ENCODE measurements around the gene PALS2.

The PALS2 gene, protein sequence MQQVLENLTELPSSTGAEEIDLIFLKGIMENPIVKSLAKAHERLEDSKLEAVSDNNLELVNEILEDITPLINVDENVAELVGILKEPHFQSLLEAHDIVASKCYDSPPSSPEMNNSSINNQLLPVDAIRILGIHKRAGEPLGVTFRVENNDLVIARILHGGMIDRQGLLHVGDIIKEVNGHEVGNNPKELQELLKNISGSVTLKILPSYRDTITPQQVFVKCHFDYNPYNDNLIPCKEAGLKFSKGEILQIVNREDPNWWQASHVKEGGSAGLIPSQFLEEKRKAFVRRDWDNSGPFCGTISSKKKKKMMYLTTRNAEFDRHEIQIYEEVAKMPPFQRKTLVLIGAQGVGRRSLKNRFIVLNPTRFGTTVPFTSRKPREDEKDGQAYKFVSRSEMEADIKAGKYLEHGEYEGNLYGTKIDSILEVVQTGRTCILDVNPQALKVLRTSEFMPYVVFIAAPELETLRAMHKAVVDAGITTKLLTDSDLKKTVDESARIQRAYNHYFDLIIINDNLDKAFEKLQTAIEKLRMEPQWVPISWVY

DNA sequence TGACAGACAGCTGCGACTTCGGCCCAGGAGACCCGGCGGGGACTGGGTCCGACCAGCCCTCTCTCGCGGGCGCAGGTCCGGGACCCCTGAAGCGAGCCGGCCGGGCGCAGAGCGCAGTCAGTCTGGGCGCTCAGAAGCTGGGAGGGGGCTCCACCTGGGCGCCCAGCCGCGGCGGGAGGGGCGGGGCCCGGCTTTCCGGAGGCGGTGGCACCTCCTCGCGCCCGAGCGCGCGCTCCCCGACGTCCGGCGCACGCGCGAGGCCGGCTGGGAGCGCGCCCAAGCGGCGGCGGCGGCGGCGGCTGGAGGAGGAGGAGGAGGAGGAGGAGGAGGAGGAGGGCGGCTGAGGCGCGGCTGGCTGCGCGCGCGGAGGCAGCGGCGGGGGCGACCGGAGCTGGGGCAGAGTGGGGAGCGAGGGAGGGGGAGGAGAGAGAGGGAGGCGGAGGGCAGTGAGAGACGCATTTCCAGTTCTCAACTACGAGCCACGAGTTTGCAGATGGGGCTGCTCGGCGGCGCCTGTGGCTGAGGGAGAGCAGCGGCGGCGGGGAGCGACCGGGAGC lies at the start of gene PALS2:
Gene PALS2 (plus strand): TSS at position 456 of the 557 bp plus-strand sequence. CDS start 50,216 bp downstream, outside the sequence.
- peak; percentile 71 to 73 for DNase-seq

DNA sequence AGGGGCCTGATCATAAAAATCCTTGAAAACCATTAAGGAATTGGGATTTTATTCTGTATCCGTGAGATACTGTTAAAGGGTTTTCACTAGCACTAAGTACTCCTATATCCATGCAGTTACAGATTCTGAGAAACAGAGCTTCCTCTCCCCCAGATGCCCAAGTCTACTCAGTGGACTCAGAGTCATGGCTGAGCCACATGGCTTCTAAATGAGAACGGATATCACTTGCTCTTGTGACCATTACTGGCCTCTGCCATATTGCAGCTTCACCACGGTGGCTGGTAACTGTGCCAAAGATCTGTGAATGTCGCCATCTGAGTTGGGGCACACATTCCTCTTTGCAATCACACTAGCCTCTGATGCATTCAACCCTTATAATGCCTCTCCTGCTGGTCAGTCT lies 42.0 kb upstream of the PALS2 start:
- DNase-seq: no peak

DNA sequence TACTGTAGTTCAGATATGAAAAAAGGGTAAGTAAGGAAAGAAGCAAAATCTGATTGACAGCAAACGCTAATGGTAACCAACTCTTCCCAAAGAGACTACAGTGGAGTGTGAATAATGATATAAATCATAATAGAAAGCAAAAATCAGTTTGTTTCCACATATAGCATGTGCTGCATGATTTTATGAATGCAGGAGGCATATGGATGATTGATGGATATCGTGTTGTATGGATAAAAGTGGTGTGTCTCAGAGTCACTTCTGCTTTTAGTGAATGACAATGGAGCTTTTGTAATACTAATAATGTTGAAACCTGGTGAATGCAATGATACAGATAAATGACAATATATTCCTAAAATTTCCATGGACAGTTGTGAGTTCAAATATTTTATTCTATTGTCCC lies 36.6 kb upstream of the PALS2 start:
- DNase-seq: no peak

DNA sequence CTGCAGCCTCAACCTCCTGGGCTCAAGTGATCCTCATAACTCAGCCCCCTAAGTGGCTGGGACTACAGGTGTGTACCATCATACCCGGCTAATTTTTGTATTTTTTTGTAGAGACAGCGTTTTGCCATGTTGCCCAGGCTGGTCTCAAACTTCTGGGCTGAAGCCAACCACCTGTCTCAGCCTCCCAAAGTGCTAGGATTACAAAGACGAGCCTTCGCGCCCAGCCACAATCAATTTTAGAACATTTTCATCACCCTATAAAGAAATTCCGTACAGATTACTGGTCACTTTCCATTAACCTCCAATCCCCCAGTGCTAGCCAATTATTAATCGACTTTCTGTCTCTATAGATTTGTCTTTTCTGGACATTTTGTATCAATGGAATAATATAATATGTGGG lies 32.3 kb upstream of the PALS2 start:
- DNase-seq: no peak

DNA sequence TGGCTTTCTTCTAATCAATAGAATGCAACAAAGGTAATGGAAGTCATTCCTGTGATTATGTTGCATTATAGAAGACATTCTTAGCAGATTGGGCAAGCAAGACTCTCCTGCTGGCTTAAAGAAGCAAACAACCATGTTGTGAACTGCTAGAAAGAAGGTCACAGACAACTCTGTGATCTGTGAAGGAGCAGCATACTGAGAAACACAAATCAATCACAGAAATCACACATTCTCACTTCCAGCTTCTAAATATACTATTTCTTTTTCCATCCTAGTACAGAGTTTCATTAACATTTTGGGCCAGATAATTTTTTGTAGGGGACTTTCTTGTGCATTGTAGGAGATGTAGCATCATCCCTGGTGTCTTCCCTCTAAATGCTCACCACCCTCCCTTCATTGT lies 28.0 kb upstream of the PALS2 start:
- no peak for DNase-seq

DNA sequence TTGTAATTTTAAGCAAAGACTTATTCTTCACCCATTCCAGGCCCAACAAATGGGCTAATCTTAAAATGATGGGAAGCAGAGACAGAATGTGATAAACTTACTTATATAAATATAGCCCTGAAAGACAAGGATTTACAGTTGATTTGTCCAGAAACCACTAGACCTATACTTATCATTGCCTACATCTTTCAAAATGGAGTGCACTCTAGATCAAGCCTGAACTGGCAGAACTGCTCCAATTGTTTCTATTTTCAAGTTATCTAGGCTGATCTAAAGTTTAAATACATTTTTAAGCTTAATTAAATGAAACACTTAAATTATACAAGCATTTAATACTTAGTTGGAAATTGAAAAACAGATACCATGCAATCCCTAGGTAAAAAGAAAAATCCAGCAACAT lies 24.9 kb upstream of the PALS2 start:
- no peak for DNase-seq

DNA sequence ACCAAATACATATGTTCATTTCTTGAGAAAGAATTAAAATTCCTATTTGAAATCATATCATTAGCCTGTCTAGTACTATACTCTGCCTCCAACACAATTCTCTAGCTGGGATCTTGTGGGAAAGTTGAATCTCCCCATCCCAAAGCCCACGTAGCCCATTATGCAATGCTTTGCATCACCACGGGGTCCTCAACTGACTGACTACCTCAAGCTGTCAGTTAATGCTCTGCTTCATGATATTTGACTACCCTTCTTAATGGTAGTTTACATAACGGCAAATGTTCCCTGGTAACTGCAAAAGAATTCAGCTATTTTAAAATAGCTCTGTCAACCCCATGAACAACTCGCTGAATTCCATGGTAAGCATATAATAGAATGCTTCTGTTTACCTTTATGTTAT lies 23.3 kb upstream of the PALS2 start:
- DNase-seq: no peak

DNA sequence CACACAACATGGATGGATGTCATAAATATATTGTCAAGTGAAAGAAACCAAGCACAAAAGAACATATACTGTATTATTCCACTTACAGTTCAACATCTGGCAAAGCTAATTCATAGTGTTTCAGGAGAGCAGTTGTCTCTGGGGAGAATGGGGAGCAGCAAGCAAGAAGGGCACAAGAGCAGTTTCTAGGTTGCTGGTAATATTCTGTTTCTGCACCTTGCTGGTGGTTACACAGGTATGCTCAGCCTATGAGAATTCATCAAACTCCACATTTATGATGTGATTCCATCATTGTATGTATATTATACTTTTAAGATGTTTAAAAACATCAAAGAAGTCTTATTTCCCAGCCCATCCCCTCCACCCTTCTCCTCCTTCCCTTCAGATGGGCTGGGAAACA lies 18.1 kb upstream of the PALS2 start:
- DNase-seq: no peak

DNA sequence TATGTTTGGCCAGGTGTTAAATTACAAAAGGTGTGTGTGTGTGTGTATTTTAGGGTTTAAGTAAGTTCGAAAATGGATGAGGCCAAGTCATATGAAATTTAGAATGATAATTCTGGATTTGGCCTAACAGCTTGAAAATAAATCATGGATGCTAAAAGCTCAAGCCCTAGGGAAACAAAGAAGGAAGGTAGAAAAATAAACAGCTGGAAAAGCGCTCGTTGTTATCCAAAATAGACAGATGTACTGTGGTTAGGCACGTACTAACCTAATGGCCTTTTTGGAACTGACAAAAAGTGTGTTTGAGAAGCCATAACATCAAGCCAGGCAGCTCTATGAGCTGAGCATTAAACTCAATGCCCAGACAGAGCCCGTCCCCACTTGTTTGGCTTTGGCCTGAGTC lies 17.5 kb upstream of the PALS2 start:
- no peak for DNase-seq

DNA sequence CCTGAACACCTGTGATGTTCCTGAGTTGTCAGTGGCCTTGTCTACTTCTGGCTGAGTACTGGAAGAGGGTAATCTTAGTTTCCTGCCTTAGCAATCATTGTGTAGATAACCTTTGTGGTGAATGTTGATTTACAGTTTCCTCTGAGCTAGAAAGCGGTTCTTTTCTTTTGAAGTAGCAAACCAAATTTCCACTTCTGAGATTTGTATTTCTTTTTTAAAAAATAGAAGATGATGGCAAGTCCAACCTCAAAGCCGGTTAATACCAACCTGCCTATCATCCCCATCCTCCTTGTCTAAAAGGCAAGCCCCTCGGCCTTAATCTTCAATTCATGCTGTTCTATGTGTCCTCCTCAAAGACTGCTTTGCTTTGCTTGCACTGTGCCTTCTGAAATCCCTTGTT lies 12.5 kb upstream of the PALS2 start:
- no peak for DNase-seq

DNA sequence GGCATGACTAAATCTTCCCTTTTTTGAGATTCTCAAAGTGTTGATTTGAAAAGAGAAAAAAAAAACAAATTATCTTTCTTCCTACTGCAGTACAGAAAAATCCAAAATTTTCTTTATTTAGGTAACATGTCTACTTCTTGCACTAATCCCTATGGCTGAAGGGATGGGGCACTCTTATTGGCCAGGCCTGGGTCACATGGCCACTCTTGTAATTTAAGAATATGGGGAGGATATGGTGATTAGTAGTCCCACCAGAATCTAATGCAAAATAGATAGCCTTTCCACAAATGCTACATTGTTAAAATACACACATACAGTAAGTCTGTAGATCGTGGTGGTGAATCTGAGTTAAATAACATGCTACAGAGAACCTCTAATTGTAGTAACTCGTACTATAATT lies 7.0 kb upstream of the PALS2 start:
- no peak for DNase-seq

DNA sequence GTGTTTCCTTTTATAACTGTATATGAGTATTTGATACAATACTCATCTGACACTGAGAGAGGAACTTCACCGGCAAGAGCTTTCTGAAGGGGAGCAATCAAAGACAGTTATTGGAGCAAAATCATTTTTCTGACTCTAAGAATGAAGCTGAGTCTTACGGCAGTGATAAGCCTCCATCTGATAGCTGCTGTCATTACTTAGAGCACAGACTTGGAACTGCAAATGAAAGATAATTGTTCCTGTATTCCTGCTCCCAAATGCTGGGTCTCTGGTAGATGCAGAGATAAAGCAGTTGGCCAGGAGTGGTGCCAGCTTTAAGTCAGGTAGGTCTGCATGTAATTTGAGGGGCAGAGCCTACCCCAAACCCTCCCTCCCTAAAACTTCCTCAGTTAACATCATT lies 2.3 kb upstream of the PALS2 start:
- no peak for DNase-seq

DNA sequence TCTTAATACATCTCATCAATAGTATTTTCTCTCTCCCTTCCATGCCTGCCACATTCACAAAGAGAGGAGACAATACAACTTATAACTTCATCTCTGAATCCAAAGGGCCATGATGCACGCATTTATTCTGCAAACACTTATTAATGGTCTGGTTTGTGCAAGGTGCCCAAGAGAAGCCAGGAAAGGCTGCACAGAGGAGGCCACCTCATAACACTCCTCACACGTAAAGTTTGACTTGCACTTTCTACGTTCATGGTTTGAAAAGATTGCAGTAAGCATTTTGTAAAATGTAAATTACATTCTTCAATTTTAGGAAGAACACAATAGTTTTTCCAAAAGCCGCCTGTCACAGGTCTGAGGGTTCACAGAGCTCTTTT lies 1.2 kb upstream of the PALS2 start:
- DNase-seq: no peak

DNA sequence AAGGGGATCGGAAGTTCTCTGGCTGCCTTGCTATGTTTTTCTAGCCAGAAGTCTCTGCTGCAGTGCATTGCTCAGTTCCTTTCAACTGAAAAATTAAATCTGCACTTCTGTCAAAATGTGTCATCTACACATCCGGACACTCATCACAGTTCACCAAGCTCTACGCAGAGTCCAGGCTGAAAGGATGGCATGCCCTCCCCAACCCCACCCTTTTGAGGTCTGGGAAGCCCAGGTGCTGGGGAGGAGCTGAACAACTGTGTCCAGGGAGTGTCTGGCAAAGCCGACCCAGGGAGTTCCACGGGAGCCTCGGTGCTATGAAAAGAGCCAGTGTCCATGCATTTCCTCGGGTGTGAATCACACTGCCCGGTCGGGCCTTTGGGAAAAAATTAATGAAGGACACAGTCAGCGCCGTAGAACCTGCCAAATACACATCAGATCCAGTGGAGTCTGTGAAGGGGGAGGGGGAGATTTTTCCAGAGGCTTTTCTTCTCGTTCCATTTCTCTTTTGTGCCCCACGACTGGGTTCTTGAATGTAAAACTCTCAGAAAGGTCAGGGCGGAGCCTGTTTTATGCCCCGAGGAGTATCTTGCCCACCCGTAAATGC lies 757 bp upstream of the PALS2 start:
- peak; percentile 21 to 27 for DNase-seq

DNA sequence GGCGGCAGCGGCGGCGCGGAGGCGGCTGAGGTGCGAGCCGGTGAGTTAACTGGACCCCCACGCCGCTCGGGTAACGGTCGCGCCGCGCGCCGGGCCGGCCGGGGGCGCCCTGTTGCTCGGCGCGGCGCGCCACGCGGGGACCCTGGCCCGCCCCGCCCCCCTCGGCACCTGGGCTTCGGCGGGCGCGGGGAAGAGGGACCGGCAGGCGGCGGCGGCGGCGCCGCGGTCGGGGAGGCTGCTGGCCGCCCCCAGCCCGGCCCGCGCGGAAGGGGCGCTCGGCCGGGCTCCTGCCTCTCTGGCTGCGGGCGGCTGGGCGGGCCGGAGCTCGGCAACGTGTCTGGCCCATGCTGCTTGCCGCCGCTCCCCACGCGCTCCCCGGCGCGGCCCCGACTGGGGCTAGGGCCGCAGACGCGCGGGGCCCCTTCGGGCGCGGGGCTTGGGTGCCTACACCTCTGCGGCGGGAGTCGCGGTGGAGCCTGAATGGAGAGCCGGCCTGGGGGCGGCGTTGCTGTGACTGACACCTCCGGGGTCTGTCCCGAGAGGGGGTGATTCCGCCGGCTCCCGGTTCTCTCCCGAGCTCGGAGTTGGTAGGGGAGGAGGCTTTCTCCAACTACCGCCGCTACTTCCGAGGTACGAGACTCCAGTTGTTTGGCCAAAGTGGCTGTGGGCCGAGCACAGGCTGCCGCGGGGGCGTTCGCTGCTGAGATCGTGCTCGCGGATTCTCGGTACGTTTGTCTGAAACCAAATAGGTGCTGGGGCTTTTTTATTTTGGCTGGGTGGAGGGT lies 494 bp downstream of the PALS2 start:
- DNase-seq: peak; percentile 43 to 55

DNA sequence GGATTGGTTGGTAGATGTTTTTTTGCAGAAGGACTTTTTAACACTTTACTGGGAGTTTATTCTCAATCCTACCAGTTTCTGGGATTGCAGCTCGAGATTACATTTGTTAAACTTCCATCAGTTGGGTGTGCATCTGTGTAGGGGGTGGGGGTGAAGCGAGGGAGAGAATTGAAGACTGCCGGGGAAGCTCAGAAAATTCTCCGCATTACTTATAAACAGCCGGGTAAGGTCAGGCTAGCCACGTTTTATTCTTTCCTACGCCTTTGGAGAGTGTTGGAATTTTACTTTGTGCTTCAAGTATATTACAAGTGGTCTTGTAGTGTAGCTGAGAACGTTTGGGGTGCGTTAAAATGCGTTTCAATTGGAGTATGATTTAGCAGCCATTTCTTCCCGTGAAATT lies 1.1 kb downstream of the PALS2 start:
- DNase-seq: no peak

DNA sequence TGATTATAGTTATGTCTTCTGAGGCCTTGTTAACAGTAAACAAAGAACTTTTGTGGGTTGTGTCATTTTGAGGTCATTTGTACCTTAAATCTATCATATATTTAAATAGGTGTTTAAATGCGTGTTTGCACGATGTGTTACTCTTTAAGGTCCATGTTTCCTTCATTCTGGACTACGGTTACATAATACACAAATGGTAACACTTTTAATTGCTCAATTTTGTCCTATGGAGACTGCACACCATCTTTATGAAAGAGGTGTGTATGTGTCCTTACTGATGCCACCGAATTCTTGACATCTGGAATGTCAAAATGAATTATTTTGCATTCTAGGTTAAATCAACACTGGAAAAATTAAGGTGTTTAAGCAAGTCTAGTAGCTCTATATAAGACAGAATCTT lies 1.7 kb downstream of the PALS2 start:
- DNase-seq: no peak

DNA sequence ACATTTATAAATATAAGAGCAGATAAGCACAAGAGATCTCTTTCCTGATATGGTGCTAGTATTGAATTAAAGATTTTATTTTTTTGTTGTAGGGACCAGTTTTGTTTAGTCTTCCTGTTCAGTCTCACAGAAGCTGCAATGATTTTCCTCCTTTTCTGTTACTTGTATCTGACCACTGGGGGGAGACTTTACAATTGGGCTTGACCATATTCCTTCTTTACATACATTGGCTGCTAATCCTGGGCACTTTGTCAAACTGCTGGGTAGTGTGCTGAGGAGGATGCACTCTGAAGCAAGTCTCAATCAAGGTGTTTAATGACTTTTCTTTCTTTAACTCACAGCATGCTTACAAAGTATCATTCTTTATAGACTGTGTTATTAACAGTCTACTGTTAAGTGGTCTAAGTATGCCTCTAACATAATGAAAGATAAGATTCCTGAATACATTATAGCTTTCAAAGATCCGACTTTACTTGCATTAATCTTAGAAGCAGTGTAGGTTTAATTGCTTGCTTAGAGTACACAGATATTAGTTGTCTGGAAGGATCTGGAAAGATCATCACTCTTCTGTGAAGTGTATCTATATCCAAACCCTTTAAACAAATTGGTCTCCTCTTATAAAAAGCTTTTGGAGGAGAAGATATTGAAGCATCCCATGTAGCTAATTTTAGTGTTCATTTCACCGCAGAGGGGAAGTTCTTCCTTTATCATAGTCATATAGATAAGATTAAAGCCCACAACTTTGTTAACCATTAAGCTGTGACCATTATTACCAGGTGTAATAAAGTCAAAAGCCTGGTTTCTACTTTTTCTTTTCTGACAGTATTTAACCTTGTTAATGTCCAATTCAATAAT lies 3.1 kb downstream of the PALS2 start:
- no peak for DNase-seq

DNA sequence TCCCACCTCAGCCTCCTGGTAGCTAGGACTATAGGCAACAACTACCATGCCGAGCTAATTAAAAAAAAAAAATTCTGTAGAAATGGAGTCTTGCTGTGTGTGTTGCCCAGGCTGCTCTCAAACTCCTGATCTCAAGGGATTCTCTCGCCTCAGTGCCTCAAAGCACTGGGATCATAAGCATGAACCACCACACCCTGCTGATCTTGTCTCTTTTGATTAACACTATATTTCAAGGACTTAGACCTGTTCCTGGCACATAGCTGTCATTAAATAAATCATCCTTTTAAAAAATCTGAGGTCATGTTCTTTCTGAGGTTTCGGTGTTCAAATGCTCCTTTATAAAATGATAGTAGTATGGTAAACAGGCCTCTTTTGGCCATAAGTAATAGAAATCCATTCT lies 4.8 kb downstream of the PALS2 start:
- no peak for DNase-seq

DNA sequence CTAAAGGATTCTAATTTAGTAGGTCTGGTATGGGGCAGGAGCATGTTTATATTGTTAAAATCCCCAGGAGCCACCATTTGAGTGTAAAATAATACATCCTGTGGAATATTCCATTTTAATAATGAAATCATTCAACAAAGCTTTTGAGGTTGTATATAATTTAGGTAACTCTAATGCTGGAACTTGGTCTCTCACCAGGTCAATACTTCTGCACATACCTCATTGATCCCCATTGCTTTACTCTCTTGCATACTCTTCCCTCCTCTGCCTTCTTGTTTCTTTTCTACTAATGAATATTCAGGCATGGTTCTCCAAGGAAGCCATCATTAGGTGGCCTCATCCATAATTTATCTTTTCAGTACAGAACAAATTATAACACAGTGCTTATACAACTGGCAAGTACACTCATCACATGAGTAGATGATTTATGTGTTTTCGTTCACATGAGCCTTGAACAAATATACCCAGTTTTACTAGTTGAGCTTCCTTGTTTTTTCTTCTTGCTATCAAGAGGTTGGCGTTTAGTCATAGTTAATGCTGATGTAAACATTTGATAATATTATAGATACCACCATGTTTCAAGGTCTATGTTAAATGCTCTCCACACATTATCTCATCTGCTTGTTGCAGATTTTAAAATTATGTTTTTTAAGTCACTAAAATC lies 7.2 kb downstream of the PALS2 start:
- no peak for DNase-seq

DNA sequence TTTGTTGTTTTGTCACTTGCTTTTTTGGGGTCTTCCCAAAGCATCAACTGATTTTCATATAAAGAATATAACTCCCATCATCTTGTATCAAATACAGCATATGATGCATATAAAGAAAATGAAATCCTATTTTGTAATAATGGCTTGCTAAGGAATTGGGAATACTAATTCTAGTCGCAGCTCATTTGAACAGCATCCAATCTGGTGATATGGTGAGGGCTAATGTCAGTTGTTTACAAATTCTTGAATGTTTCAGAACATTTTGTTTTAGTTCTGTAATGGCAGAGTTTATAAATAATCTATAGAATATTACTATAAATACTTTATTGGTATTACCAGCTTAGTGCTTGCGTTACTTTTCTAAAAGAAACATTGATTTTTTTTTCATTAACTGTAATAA lies 8.9 kb downstream of the PALS2 start:
- DNase-seq: no peak

DNA sequence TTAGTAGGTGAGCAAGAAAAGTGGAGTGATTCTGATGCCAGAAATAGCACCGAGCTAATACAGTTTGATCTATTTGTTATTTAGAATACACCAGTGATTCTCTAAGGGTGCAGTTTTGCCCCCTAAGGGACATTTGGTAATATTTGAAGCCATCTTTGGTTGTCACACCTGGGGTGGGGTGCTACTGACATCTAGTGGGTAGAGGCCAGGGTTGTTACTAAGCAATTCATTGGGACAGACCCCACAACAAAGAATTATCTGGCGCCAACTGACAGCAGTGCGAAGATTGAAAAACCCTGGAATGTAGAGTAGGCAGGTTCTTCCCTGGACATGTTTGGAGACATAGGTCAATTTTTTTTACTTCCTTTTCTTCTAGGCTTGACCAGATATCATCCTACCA lies 14.6 kb downstream of the PALS2 start:
- DNase-seq: peak; percentile 17 to 29

Measured in activated CD4-positive, alpha-beta T cell treated with anti-CD3 and anti-CD28 coated beads, Interleukin-2, amount 50 U/mL, for 48 hours (primary cell).